B cell (primary cell): ENCODE measurements around the gene KCNQ2.

Experiments used
- CTCF ChIP-seq: fragments of 200-600 bp; IDR thresholded peaks from one replicate; pipeline ENCODE4 v1.8.0; 2022; ENCODE audit warnings: antibody characterized with exemption, mild to moderate bottlenecking
- EZH2 ChIP-seq: IDR thresholded peaks from 2 replicates; pipeline ENCODE4 v1.6.1; 2012; ENCODE audit warnings: borderline replicate concordance, low read depth, mild to moderate bottlenecking, moderate library complexity, low read length; ENCODE audit not compliant: insufficient read depth, poor library complexity, severe bottlenecking

- TF ChIP-seq CTCF (no peak), EZH2 (no peak)
Observed at GRCh38 chr20:63468421-63468820, 4.0 kb downstream of the KCNQ2 start.
